Measurements from ENCODE around the gene SNED1.

GRCh38 chr2:241133436-241133820 lies 135.0 kb downstream of the SNED1 start:
- TF ChIP-seq POLR2AphosphoS5 (IDR thresholded peaks at IDR 0.05; ENCODE audit: low read depth, low read length) (no peak), TAF1 (IDR thresholded peaks at IDR 0.05; ENCODE audit: borderline replicate concordance, insufficient read depth, low read length) (no peak)
